GM18951 (cell line): ENCODE data around the gene FAM114A1.
"Not testable (repeated sequence)": the region's sequence is repeated elsewhere in the genome, so short reads cannot be mapped to it uniquely, and the experiment has no call there.

ENCODE experiments used
- POLR2A ChIP-seq: IDR thresholded peaks from 4 replicates; pipeline ENCODE4 v1.6.1; 2011; ENCODE audit warnings: mild to moderate bottlenecking; ENCODE audit not compliant: insufficient read length, insufficient read depth; ENCODE audit errors: extremely low read depth
- in situ Hi-C: fragments of 300-500 bp; cut with MboI; formaldehyde crosslinking; loops from one replicate; pipeline ENCODE4 v1.12.0; 2022; ENCODE audit warnings: low sequenced_read_pairs, mixed read lengths, inconsistent platforms; ENCODE audit not compliant: unreplicated experiment

The FAM114A1 gene

DNA sequence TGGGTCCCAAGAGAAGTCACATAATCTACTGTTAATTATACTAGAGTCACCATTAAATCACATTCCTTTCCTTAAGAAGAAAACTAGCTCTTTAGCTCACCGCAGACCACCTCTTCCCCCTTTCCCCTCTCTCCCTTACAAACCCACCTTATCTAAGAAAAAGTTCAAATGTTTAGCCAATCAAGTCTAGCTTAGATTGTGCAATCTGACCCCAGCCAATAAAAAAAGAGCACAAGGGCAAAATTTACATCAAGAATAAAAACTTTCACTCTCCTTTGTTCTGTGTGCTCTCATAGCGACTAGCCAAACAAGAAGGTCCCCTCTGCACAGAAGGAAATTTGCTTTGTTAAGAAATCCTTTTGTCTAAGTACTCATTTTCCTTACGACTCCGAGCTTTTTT lies 88.4 kb downstream of the FAM114A1 start:
- no peak for TF ChIP-seq POLR2A
- in situ Hi-C loops: no loop called here

DNA sequence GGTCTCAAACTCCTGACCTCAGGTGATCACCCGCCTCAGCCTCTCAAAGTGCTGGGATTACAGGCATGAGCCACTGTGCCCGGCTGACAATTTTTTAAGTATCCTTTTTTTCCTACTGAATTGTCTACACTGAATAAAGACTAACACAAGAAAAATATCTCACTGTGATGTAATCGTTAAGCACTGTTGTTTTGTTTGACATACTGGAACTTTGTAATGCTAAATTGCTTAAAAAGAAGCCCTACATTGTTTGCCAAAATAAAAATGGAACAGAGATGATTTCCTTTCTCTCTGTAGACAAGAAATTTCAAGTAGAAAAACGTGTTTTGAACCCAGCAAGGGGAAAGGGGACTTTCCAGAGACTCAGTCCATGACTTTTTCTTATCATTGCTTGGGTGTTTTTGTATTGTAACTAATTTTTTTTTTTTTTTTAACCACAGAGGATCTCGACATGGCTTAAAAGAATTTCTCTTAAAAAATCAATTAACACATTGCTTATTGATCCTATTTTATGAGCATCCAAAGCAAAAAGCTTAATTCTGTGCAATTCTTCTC lies 89.7 kb downstream of the FAM114A1 start:
- no peak for TF ChIP-seq POLR2A
- in situ Hi-C loops: no loop called here

DNA sequence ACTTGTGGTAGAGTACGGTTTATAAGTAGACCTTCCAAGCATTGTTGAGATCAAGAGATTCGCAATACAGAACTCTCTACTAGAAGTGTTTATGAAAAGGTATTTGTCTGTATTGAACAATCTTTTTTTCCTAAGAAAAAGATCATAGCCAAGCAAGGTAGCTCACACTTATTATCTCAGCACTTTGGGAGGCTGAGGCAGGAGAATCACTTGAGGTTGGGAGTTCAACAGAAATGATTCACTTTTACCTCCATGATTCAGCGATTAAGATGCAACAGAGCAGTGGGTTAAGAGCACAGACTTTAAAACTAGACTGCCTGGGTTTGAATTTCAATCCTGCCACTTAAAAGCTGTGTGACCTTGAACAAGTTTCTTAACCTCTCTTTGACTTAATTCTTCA lies 90.3 kb downstream of the FAM114A1 start:
- no peak for TF ChIP-seq POLR2A
- in situ Hi-C loops: no loop called here

DNA sequence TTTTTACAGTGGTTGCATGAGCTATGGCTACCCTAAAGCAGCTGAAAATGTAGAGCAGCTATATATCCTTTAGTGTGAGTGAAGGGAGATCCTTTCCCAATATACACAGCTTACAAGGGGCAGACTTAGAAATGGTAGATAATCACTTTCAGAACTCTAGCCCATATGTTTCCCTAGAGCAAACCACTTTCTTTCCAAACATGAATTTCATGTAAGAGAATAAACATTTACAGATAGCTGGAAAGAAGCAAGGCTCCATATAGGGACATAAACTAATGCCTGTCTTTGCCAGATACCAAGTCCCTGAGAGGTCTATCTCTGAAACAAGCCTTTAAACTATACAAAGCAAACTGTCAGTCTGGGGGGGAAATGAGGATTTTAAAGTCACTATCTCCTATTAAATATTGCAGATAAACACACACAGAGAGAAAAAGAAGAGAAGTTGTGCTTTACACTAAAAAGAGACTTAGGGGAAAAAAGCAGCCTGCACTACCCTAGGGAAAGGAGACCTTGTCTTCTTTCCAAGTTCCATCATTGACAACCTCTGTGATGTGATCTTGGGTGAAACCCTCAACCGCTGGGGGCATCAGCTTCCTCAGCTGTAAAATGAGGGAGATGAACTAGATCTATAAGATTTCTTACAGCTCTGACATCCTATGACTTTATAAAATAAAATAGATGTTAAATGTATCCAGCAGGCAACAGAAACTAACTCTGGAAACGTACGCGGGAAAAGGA lies 91.0 kb downstream of the FAM114A1 start:
- no peak for TF ChIP-seq POLR2A
- in situ Hi-C loops: no loop called here

DNA sequence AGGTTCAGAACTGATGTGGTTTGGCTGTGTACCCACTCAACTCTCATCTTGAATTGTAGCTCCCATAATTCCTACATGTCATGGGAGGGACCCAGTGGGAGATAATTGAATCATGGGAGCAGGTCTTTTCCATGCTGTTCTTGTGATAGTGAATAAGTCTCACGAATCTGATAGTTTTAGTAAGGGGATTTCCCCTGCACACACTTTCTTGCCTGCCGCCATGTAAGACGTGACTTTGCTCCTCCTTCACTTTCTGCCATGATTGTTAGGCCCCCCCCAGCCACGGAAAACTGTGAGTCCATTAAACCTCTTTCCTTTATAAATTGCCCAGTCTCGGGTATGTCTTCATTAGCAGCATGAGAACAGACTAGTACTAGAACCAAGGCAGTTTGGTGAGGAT lies 91.6 kb downstream of the FAM114A1 start:
- in situ Hi-C loops: not testable (repeated sequence)

DNA sequence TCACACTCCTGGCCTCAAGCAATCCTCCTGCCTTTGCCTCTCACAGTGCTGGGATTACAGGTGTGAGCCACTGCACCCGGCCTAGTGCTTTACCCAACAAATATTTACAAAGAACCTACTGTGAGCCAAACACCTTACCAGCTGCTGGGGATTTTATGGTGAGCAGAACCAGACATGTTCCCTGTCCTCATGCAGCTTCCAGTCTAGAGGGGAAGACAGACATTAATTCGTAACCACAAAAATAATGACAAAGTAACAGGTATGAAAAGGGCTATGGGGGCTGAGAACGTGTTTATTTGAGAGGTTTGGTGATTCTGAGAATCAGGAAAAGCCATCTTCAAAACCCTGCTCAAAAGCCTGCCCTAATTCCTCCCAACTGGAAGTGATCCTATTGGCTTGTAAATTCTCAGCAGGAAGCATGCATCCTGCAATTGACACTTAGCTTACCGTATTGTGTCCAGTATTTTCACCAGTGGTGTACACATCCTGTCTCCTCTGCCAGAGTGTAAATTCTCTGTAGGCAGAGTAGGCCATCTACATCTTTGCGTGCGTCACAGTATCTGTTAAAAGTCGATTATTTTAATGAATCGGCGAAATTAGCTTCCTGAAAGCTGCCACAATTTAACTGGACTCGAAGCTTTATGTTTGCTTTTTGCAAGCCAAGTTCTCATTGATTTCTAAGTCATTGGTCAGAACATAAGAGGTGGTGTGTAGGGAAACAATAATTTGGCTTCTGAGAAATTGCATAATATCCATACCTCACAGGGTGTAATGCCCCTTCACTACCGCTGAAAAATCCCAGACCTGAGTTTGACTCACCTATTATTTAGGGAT lies 97.6 kb downstream of the FAM114A1 start:
- TF ChIP-seq POLR2A: no peak
- in situ Hi-C loops: no loop called here

DNA sequence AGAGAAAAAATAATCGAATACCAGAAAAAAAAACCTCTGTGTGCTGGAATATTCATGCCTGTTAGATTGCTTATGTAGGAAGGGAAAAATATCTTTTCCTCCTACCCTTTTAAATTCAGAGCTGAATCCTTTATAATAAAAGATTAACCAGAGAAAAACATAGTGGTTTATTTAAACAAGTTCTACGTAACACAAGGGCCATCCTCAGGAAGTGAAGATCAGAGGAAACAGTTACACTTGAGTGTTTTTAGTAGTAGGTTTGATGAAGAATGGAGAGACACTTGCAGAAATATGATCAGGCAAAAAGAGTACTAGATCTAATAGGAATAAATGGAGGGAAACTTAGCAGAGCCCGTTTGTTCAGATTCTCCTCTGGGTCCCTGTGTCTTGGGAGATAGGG lies 98.3 kb downstream of the FAM114A1 start:
- no peak for TF ChIP-seq POLR2A
- in situ Hi-C loops: no loop called here

DNA sequence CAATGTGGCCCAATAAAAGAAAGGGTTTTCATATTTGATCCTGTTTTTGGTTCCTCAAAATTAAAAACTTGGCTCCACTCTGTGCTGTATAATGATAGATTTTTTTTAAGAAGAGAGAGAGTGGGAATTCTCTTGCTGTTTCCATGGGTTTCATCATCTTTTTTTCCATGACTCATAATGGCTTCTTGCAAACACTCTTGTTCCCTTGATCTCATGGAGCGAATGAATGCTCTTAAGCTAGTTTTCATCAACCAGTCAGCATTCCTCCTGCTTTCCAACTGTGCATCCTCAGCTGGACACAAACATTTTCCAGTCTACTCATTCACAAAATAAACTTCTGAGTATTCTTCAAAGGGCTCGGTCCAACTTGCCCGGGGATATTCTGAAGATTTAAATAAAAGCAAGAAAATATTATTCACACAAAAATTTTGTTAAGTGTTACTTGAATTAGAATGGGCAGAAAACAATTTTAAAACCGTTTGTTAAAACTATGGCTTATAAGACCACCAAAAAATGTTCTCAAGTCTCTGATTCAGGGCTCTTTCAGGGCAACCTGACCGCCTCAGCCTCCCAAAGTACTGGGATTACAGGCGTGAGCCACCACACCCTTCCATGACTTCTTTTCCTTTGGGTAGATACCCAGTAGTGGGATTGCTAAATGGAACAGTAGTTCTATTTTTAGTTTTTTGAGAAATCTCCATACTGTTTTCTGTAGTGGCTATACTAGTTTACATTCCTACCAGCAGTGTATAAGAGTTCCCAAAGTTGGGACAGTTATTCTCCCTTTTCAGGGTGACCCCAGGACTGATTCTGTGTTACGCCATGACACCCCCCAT lies 99.9 kb downstream of the FAM114A1 start:
- TF ChIP-seq POLR2A: no peak
- in situ Hi-C loops: no loop called here

DNA sequence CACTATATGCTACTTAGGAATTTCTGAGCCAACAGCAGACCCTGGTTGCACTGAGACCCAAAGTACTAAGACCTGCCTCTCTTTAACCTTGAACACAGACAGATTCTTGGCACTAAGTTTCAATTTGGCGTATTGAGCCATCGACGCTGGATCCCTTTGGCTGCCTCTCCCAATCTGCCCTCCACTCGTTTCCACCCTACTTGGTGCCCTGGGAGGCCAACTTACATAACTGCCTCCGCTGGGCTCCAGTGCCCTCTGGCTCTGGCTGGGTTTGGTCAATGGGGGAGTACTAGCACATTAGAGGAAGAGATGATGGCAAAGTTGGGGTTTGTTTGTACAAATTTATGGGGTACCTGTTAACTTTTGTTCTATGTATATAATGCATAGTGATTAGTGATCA lies 101.1 kb downstream of the FAM114A1 start:
- no peak for TF ChIP-seq POLR2A
- in situ Hi-C loops: no loop called here

DNA sequence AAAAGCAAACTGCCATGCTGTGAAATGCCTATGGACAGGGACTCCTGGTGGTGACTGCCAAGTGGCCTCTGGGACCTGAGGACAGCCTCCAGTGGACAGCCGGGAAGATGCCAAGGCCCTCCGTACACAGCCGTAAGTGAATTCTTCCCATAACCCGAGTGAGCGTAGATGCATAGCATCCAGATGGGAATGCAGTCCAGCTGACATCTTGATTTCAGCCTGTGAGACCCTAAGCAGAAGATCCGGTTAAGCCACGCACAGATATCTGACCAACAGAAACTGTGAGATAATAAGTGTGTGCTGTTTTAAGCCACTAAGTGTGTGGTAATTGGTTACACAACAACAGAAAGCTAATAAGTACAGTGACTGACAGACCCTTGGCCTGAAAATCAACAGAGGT lies 108.7 kb downstream of the FAM114A1 start:
- in situ Hi-C loops: no loop called here
- no peak for TF ChIP-seq POLR2A

DNA sequence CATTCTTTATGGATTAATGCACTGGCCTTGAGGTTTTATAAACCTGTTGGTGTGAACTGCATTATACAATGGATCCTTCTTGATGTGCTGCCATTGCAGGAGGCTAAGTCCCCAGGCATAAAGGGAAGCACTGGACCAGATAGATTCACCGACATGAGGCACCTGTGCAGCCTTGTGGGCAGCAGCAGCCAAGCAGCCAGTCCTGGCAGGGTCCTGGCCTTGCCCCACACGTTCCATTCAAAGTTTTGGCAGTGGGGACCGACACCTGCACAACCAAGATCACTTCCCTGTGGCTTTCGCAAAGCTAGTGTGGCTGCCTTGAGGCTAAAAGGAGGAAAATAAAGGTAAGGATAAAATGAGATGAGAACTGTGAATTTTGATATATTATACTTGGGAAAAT lies 111.5 kb downstream of the FAM114A1 start:
- in situ Hi-C loops: no loop called here
- TF ChIP-seq POLR2A: no peak

DNA sequence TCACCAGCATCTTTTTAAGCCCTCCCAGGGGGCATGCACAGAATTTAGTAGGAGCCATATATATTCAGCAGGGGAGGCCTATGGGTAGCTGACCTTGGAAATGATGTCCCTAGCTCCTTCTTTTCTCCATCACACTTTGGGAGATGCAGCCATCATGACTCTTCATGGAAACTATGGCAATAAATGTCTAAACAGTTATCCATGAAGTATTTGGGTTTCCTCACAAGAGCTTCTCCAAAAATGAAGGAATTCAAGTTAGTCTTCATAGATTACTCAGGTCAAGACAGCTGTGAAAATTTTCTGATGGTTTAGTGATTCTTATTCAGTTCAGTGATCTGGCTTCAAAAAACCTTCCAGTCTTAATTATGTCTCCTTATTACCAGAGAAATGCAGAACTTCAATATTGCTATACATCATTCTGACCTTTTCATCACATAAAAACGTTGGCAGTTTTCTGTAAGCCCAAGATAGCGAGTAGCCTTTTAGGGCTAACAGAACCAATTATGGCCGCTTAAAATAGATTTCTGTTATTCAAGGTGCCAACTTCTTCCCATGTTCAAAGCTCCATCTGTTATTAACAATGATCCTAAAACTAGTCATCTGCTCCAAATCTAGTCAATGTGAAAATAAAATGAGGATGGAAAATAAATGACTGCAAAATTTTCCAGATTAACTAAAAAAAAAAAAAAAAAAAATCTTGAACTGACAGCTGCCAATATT lies 112.1 kb downstream of the FAM114A1 start:
- TF ChIP-seq POLR2A: no peak
- in situ Hi-C loops: no loop called here
